Trophoblast cell (in vitro differentiated cells and primary cell): ENCODE data around the gene FAM32A.

Experiments
- DNase-seq, 2 donors: peaks; one replicate each; pipeline ENCODE4 v3.0.0-alpha.2; 2016
- H2AFZ ChIP-seq: 2 replicates; pipeline ENCODE4 v1.6.1; 2013; ENCODE audit warnings: low read length, moderate library complexity, mild to moderate bottlenecking; ENCODE audit not compliant: insufficient read depth, poor library complexity
- H2AK5ac ChIP-seq: 2 replicates; pipeline ENCODE4 v1.6.1; 2013; ENCODE audit warnings: mild to moderate bottlenecking, low read length
- H2BK120ac ChIP-seq: 2 replicates; pipeline ENCODE4 v1.6.1; 2013; ENCODE audit warnings: low read length, mild to moderate bottlenecking, moderate library complexity; ENCODE audit not compliant: insufficient read depth, poor library complexity
- H2BK12ac ChIP-seq: 2 replicates; pipeline ENCODE4 v1.6.1; 2013; ENCODE audit warnings: mild to moderate bottlenecking, low read length, moderate library complexity
- H2BK5ac ChIP-seq: 2 replicates; pipeline ENCODE4 v1.6.1; 2013; ENCODE audit warnings: low read length, low read depth, moderate library complexity, mild to moderate bottlenecking; ENCODE audit not compliant: poor library complexity
- H3K14ac ChIP-seq: 2 replicates; pipeline ENCODE4 v1.6.1; 2013; ENCODE audit warnings: mild to moderate bottlenecking, low read length
- H3K18ac ChIP-seq: 2 replicates; pipeline ENCODE4 v1.6.1; 2013; ENCODE audit warnings: mild to moderate bottlenecking, low read length
- H3K23ac ChIP-seq: 2 replicates; pipeline ENCODE4 v1.6.1; 2013; ENCODE audit warnings: low read length
- H3K27ac ChIP-seq: 2 replicates; pipeline ENCODE4 v1.5.1; 2013; ENCODE audit warnings: low read depth, mild to moderate bottlenecking, inconsistent platforms, low read length, moderate library complexity
- H3K27me3 ChIP-seq: 2 replicates; pipeline ENCODE4 v1.6.1; 2013; ENCODE audit warnings: inconsistent platforms, mild to moderate bottlenecking, low read length, moderate library complexity; ENCODE audit not compliant: insufficient read depth
- H3K36me3 ChIP-seq, 2 experiments: 1 replicate in 1 of 2; 2 replicates in 1 of 2; pipeline ENCODE4 v1.6.1; 2013; ENCODE audit warnings: low read length in 2 of 2, mild to moderate bottlenecking in 2 of 2, moderate library complexity in 1 of 2; ENCODE audit not compliant: insufficient read depth in 2 of 2, control insufficient read depth in 1 of 2
- H3K4ac ChIP-seq: 2 replicates; pipeline ENCODE4 v1.6.1; 2013; ENCODE audit warnings: low read depth, mild to moderate bottlenecking, low read length, moderate library complexity
- H3K4me1 ChIP-seq, 2 experiments: 1 replicate in 1 of 2; 2 replicates in 1 of 2; pipeline ENCODE4 v1.6.1; 2013; ENCODE audit warnings: low read length in 2 of 2, mild to moderate bottlenecking in 2 of 2, moderate library complexity in 1 of 2; ENCODE audit not compliant: insufficient read depth in 2 of 2, control insufficient read depth in 1 of 2
- H3K4me2 ChIP-seq: 2 replicates; pipeline ENCODE4 v1.6.1; 2013; ENCODE audit warnings: inconsistent platforms, mild to moderate bottlenecking, low read length, moderate library complexity
- H3K4me3 ChIP-seq: 2 replicates; pipeline ENCODE4 v1.5.1; 2013; ENCODE audit warnings: mild to moderate bottlenecking, low read depth, low read length, inconsistent platforms
- H3K79me1 ChIP-seq: one replicate; pipeline ENCODE4 v1.6.1; 2013; ENCODE audit warnings: low read length
- H3K79me2 ChIP-seq: 2 replicates; pipeline ENCODE4 v1.6.1; 2013; ENCODE audit warnings: low read length, mild to moderate bottlenecking; ENCODE audit not compliant: control insufficient read depth, insufficient read depth, poor library complexity
- H3K9ac ChIP-seq: 2 replicates; pipeline ENCODE4 v1.6.1; 2013; ENCODE audit warnings: mild to moderate bottlenecking, low read length
- H3K9me3 ChIP-seq: 2 replicates; pipeline ENCODE4 v1.6.1; 2013; ENCODE audit warnings: low read depth, mild to moderate bottlenecking, control low read depth, inconsistent platforms, low read length; ENCODE audit not compliant: insufficient read depth
- H4K12ac ChIP-seq: 2 replicates; pipeline ENCODE4 v1.6.1; 2013; ENCODE audit warnings: low read depth, mild to moderate bottlenecking, low read length, moderate library complexity
- H4K8ac ChIP-seq: 2 replicates; pipeline ENCODE4 v1.6.1; 2013; ENCODE audit warnings: low read depth, mild to moderate bottlenecking, low read length, moderate library complexity
- H4K91ac ChIP-seq: one replicate; pipeline ENCODE4 v1.6.1; 2013; ENCODE audit warnings: low read depth, mild to moderate bottlenecking, low read length, moderate library complexity
- WGBS: extraction: QIAGEN DNeasy Blood & Tissue Kit; methylation state at CpG from one replicate; pipeline ENCODE4 v1.1.7; 2013; ENCODE audit warnings: missing lambda C conversion rate; ENCODE audit not compliant: insufficient read length, insufficient coverage; ENCODE audit errors: extremely low coverage; 5-methylcytosine and 5-hydroxymethylcytosine counted together

Gene FAM32A

DNA sequence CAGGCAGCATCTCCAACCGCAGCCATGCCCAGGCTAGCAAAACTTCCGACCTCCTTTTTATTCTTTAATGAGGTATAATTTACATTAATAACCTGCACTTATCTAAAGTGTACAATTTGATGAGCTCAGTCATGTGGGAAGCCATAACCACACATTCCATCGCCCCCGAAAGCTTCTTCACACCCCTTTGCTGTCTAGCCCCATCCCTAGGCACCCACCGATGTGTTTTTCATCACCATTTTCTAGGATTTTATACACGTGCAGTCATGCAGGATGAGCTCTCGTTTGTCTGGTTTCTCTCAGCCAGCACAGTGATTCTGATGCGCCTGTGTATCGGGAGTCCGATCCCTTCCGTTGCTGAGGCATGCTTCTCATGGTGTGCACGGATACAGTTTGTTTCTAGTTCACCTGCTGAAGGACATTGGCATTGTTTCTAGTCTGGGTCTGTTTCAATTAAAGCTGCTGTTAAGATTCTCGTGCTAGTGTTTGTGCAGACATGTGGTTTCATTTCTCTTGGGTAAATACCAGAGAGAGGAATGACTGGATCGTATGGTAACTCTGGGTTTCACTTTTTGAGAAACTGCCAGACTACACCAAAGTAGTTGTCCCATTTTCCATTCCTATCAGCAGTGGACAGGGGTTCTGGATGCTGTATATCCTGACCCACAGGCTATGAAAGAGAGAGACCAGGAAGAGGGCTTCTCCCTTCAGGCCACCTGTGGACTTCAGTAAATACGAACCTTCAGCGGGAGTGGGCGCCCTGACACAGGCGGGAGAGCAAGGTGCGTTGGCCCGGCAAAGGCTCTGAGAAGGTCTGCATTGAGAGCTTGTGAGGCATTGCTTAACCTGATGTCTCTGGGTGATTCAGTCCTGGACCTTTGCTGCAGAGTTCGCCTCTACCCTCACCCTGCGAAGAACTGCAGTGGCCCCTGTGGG lies 17.4 kb downstream of the FAM32A start:
- H3K36me3 ChIP-seq = peaks cover 44 to 48% of the 10 kb centered on the region in 2 experiments
- no peak overlapping the region for H2AFZ ChIP-seq
- no peaks in the 10 kb centered on the region for H3K27me3 ChIP-seq
- no peak overlapping the region for H3K9ac ChIP-seq
- H3K23ac ChIP-seq = no peak overlapping the region
- no peak overlapping the region for H3K18ac ChIP-seq
- no peak overlapping the region for H2BK12ac ChIP-seq
- no peak overlapping the region for H3K14ac ChIP-seq
- no peak overlapping the region for H2BK120ac ChIP-seq
- no peak overlapping the region for H2BK5ac ChIP-seq
- H3K4me3 ChIP-seq = no peak overlapping the region
- no peak for DNase-seq
- no CpG with 5 or more reads among the region's 22 CpGs for WGBS
- no peak overlapping the region for H4K12ac ChIP-seq
- no peak overlapping the region for H4K91ac ChIP-seq
- H2AK5ac ChIP-seq = no peak overlapping the region
- no peak overlapping the region for H3K4me2 ChIP-seq
- H3K27ac ChIP-seq = no peak overlapping the region
- peaks cover 7% of the 10 kb centered on the region for H3K79me2 ChIP-seq
- H3K4me1 ChIP-seq = peaks cover 5% of the 10 kb centered on the region in 2 experiments
- peaks cover 2% of the 10 kb centered on the region for H3K9me3 ChIP-seq
- H4K8ac ChIP-seq = no peak overlapping the region
- H3K4ac ChIP-seq = no peak overlapping the region
- peaks cover 5% of the 10 kb centered on the region for H3K79me1 ChIP-seq

DNA sequence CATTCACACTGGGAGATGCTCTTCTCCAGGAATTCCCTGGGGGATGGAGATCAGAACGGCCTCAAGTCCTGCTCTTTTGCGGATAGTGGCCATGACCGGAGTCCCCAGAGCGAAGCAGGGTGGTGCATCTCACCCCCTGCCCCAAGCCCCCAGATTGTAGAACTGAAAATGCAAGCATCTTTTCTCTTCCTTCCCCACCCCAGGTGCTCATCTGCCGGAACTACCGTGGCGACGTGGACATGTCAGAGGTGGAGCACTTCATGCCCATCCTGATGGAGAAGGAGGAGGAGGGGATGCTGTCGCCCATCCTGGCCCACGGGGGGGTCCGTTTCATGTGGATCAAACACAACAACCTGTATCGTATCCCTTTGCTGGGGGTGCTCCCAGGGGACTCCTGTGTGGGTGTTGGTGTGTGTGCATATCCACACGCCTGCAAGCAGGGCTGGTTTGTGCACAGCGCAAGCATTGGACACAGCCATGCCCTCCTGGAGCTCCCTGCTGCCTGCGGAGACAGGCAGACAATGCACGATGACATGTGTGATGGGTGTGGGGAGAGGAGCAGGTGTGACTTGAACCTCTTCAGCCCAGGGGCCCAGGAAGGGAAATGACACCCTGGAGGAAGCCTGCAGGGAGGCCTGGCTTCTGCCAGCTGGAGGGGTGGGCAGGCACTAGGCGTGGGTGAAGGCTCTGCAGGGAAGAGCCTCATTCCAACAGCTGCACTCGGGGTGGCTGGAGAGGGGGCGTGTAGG lies 18.2 kb downstream of the FAM32A start:
- no CpG with 5 or more reads among the region's 19 CpGs for WGBS
- no peak overlapping the region for H4K91ac ChIP-seq
- no peak overlapping the region for H2AK5ac ChIP-seq
- no peak overlapping the region for H2AFZ ChIP-seq
- H3K36me3 ChIP-seq = peaks cover 51 to 56% of the 10 kb centered on the region in 2 experiments
- H3K23ac ChIP-seq = no peak overlapping the region
- no peak overlapping the region for H4K12ac ChIP-seq
- H2BK12ac ChIP-seq = no peak overlapping the region
- no peak overlapping the region for H4K8ac ChIP-seq
- no peak overlapping the region for H3K4ac ChIP-seq
- no peak overlapping the region for H2BK5ac ChIP-seq
- H3K18ac ChIP-seq = no peak overlapping the region
- H3K9me3 ChIP-seq = peaks cover 2% of the 10 kb centered on the region
- no peak overlapping the region for H2BK120ac ChIP-seq
- no peak overlapping the region for H3K27ac ChIP-seq
- H3K14ac ChIP-seq = no peak overlapping the region
- H3K9ac ChIP-seq = no peak overlapping the region
- peaks cover 1 to 2% of the 10 kb centered on the region in 2 experiments for H3K4me1 ChIP-seq
- no peak for DNase-seq
- no peak overlapping the region for H3K4me3 ChIP-seq
- H3K79me2 ChIP-seq = peaks cover under 1% of the 10 kb centered on the region
- H3K27me3 ChIP-seq = no peaks in the 10 kb centered on the region
- no peak overlapping the region for H3K4me2 ChIP-seq
- H3K79me1 ChIP-seq = no peaks in the 10 kb centered on the region

DNA sequence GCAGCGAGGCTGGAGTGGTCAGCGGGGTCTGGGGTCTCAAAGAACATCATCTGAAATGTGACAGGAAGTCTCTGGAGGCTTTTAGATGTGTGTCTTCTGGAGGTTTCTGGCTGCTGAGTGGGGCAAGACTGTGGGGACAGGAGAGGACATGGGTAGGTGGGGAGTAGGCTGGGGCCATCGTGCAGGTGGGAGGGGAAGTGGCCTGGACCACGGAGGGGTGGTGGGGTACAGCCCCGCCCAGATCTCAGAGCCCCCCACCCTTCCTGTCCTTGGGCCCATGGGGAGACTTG lies 18.7 kb downstream of the FAM32A start:
- Histone ChIP-seq H3K4ac (no peak overlapping the region), H4K12ac (no peak overlapping the region), H3K14ac (no peak overlapping the region), H2BK12ac (no peak overlapping the region), H3K79me2 (no peaks in the 10 kb centered on the region), H3K4me1 (no peaks in the 10 kb centered on the region), H2AFZ (no peak overlapping the region), H3K27ac (no peak overlapping the region), H2AK5ac (no peak overlapping the region), H3K79me1 (no peaks in the 10 kb centered on the region), H3K9me3 (peaks cover 2% of the 10 kb centered on the region), H3K23ac (no peak overlapping the region), H3K9ac (no peak overlapping the region), H3K27me3 (no peaks in the 10 kb centered on the region), H3K18ac (no peak overlapping the region), H4K91ac (no peak overlapping the region), H3K4me3 (no peak overlapping the region), H2BK5ac (no peak overlapping the region), H3K36me3 (peaks cover 56 to 61% of the 10 kb centered on the region in 2 experiments), H4K8ac (no peak overlapping the region), H3K4me2 (no peak overlapping the region), H2BK120ac (no peak overlapping the region)
- WGBS = no CpG with 5 or more reads among the region's 5 CpGs
- no peak for DNase-seq

DNA sequence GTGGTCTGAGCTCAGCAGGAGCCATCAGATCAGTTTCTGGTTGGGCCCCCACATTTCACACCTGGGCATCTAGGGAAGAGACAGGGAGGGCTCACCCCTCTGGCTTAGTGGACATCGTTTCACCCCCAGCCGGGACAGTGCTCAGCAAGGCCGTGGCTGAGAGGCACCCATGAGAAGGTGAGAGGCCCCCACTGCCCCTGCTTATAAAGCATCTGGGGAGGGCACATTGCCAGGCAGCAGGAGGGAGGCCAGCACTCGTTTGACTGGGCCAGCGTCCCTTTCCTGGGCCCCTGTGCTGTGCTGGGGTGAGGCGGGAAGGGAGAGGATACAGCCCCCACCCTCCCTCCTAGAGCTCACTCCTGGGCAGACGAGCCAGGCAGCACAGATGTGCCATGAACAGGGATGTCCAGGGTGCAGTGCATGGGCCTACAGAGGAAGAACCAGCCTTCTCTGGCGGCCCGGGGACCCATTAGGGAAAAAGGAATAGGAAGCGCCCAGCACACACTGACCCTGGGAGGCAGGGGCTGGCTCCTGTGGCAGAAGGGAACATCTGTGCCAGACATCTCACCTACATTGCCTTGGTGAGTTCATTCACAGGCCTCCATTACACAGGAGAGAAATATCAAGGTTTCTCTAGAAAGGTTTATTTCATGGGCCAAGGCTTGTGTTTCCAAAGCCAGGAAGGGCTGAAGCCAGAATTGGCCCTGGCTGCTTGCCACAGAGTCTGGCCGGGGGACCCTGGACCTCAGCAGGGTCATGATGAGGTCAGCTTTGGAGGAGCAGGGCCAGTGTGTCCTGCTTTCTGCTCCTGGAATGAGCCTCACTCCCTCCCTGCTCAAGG lies 20.2 kb downstream of the FAM32A start:
- H3K27ac ChIP-seq = no peak overlapping the region
- H3K4me3 ChIP-seq = no peak overlapping the region
- H3K4me2 ChIP-seq = no peak overlapping the region
- no peaks in the 10 kb centered on the region for H3K79me2 ChIP-seq
- H3K23ac ChIP-seq = no peak overlapping the region
- no peak overlapping the region for H3K9ac ChIP-seq
- no peak overlapping the region for H3K4ac ChIP-seq
- H3K9me3 ChIP-seq = peaks cover 2% of the 10 kb centered on the region
- no peak overlapping the region for H2BK12ac ChIP-seq
- WGBS = no CpG with 5 or more reads among the region's 11 CpGs
- no peaks in the 10 kb centered on the region for H3K27me3 ChIP-seq
- no peak overlapping the region for H2AFZ ChIP-seq
- H4K12ac ChIP-seq = no peak overlapping the region
- no peaks in the 10 kb centered on the region for H3K4me1 ChIP-seq
- H3K36me3 ChIP-seq = peaks cover 61 to 67% of the 10 kb centered on the region in 2 experiments
- H2BK5ac ChIP-seq = no peak overlapping the region
- H3K14ac ChIP-seq = no peak overlapping the region
- H4K91ac ChIP-seq = no peak overlapping the region
- H3K79me1 ChIP-seq = no peaks in the 10 kb centered on the region
- no peak overlapping the region for H3K18ac ChIP-seq
- H2AK5ac ChIP-seq = no peak overlapping the region
- H2BK120ac ChIP-seq = no peak overlapping the region
- DNase-seq = no peak
- H4K8ac ChIP-seq = no peak overlapping the region
